ENCODE measurements around the gene BCO2.

- TF ChIP-seq CTCF (IDR thresholded peaks at IDR 0.05) (no peak), POLR2A (IDR thresholded peaks at IDR 0.05) (no peak)
These were observed 47.0 kb downstream of the BCO2 start for GRCh38 chr11:112222303-112222702.

Data from adrenal gland (tissue), 5 donors.